ENCODE data around the gene SMAD2. TPM values are rescaled to one million over a fixed set of nuclear protein-coding genes. Genes with fewer than 3 reads are reported as not detected.

SMAD2 gene
- total and polyA plus RNA-seq, 2 experiments from 2014 or later: 30.9 to 90.7 TPM

GRCh38 chr18:47872426-47872825 is 58.0 kb downstream of the SMAD2 start:
- ATAC-seq: peak; percentile 34; the same call in 2 of the 3 replicates
- H3K79me2 ChIP-seq (replicated peaks; ENCODE audit: insufficient read depth): peaks cover 80% of the 10 kb centered on the region

More at GRCh38 chr18:47872426-47872825, 58.0 kb downstream of the SMAD2 start:
- Mint-ChIP-seq H3K27me3 (ENCODE audit: insufficient read depth, low read depth, poor library complexity) (no peaks in the 10 kb centered on the region), H3K36me3 (ENCODE audit: low read depth) (peaks cover 17% of the 10 kb centered on the region), H3K27ac (no peak overlapping the region), H3K4me3 (no peak overlapping the region), H3K9me3 (no peaks in the 10 kb centered on the region), H3K4me1 (peaks cover 26% of the 10 kb centered on the region)
- peaks cover 9% of the 10 kb centered on the region; the same call in 1 of the 2 replicates for H4K20me1 ChIP-seq (replicated peaks; ENCODE audit: insufficient read depth)
- no peaks in the 10 kb centered on the region for H3K27me3 ChIP-seq (ENCODE audit: insufficient read depth)
- no peaks in the 10 kb centered on the region for H3K4me1 ChIP-seq (ENCODE audit: insufficient read depth)
- no peak overlapping the region for H3K27ac ChIP-seq (ENCODE audit: low read depth)
- TF ChIP-seq REST (IDR thresholded peaks at IDR 0.05; ENCODE audit: unreplicated experiment): no peak
- no peak for TF ChIP-seq ZNF331 (CRISPR knock-in tag; IDR thresholded peaks at IDR 0.05; ENCODE audit: low read depth)
- no peak for TF ChIP-seq ZNF114 (CRISPR knock-in tag; IDR thresholded peaks at IDR 0.05)
- no peak for TF ChIP-seq EZH2 (IDR thresholded peaks at IDR 0.05; ENCODE audit: low read depth, unreplicated experiment)
- TF ChIP-seq, protein P1, sequence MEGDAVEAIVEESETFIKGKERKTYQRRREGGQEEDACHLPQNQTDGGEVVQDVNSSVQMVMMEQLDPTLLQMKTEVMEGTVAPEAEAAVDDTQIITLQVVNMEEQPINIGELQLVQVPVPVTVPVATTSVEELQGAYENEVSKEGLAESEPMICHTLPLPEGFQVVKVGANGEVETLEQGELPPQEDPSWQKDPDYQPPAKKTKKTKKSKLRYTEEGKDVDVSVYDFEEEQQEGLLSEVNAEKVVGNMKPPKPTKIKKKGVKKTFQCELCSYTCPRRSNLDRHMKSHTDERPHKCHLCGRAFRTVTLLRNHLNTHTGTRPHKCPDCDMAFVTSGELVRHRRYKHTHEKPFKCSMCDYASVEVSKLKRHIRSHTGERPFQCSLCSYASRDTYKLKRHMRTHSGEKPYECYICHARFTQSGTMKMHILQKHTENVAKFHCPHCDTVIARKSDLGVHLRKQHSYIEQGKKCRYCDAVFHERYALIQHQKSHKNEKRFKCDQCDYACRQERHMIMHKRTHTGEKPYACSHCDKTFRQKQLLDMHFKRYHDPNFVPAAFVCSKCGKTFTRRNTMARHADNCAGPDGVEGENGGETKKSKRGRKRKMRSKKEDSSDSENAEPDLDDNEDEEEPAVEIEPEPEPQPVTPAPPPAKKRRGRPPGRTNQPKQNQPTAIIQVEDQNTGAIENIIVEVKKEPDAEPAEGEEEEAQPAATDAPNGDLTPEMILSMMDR (conservative IDR thresholded peaks at IDR 0.05; ENCODE audit: low read depth in 2 of 2): no peak
- no peak for TF ChIP-seq STAT1 (IDR thresholded peaks at IDR 0.05; ENCODE audit: unreplicated experiment)
- no peak for TF ChIP-seq JUNB (IDR thresholded peaks at IDR 0.05; ENCODE audit: unreplicated experiment)
- no peak for TF ChIP-seq POLR2AphosphoS5 (IDR thresholded peaks at IDR 0.05; ENCODE audit: low read depth)
- TF ChIP-seq, protein P2, sequence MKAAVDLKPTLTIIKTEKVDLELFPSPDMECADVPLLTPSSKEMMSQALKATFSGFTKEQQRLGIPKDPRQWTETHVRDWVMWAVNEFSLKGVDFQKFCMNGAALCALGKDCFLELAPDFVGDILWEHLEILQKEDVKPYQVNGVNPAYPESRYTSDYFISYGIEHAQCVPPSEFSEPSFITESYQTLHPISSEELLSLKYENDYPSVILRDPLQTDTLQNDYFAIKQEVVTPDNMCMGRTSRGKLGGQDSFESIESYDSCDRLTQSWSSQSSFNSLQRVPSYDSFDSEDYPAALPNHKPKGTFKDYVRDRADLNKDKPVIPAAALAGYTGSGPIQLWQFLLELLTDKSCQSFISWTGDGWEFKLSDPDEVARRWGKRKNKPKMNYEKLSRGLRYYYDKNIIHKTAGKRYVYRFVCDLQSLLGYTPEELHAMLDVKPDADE (IDR thresholded peaks at IDR 0.05): no peak
- no peak for TF ChIP-seq CREB1 (CRISPR knock-in tag; IDR thresholded peaks at IDR 0.05; ENCODE audit: low read depth)
- no peak for TF ChIP-seq EZH2phosphoT487 (IDR thresholded peaks at IDR 0.05; ENCODE audit: unreplicated experiment)
- TF ChIP-seq ZNF462 (CRISPR knock-in tag; IDR thresholded peaks at IDR 0.05): no peak
- TF ChIP-seq NANOG (IDR thresholded peaks at IDR 0.05; ENCODE audit: borderline replicate concordance): no peak
- no peak for DNase-seq (ENCODE audit: low spot score)
- H3K9me2 ChIP-seq (ENCODE audit: insufficient read depth): no peaks in the 10 kb centered on the region
- H2AFZ ChIP-seq: no peak overlapping the region
- no peak overlapping the region for H3K4me2 ChIP-seq
- H3K4me3 ChIP-seq: no peak overlapping the region
- no peaks in the 10 kb centered on the region for H3F3A ChIP-seq (replicated peaks; ENCODE audit: low read depth)
- peaks cover 8% of the 10 kb centered on the region; the same call in 1 of the 2 replicates for H3K36me3 ChIP-seq (ENCODE audit: insufficient read depth)

Data from GM23338 (cell line).